Coronary artery (tissue), 2 donors: ENCODE measurements around the gene CACNG6.
"Not testable (repeated sequence)": the region's sequence is repeated elsewhere in the genome, so short reads cannot be mapped to it uniquely, and the experiment has no call there.

Source experiments
- DNase-seq: peaks from one replicate; pipeline ENCODE4 v3.0.0-alpha.2; 2017; ENCODE audit warnings: low spot score
- H3K27ac ChIP-seq, 2 donors: fragments of 200-600 bp; sonication (generic); one replicate each; pipeline ENCODE4 v1.5.1; 2016 to 2019
- H3K4me3 ChIP-seq: fragments of 200-600 bp; sonication (generic); 2 replicates; pipeline ENCODE4 v1.5.1; 2016; ENCODE audit warnings: mild to moderate bottlenecking, moderate library complexity
- TF ChIP-seq, protein P1 (sequence below): fragments of 200-600 bp; sonication (generic); IDR thresholded peaks from one replicate; pipeline ENCODE4 v1.5.1; 2019; ENCODE audit warnings: antibody characterized with exemption

CACNG6 gene

DNA sequence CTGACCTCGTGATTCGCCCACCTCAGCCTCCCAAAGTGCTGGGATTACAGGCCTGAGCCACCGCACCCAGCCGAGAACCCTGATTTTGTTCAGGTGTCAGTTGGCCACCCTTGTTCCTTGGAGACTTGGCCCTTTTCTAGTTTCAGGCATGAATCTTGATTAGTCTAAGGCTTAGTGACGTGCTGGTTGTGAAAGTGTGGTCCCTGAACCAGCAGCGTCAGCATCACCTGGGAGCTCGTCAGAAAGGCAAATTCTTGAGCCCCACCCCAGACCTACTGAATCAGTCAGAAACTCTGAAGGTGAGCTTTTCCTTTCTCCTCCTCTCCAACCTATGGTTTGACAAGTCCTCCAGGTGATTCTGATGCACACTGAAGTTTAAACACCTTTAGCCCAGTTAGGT is 35.2 kb downstream of the CACNG6 start:
- no peak for DNase-seq
- no peak overlapping the region for H3K4me3 ChIP-seq

DNA sequence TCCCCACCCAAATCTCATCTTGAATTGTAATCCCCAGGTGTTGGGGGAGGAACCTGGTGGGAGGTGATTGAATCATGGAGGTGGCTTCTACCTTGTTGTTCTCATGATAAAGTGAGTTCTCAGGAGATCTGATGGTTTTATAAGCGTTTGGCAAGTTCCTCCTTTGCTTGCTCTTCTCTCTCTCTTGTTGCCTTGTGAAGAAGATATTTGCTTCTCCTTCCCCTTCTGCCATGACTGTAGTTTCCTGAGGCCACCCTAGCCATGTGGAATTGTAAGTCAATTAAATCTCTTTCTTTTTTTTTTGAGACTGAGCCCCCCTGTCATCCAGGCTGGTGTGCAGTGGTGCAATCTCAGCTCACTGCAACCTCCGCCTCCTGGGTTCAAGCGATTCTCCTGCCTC is 37.9 kb downstream of the CACNG6 start:
- DNase-seq: no peak
- TF ChIP-seq, protein P1, sequence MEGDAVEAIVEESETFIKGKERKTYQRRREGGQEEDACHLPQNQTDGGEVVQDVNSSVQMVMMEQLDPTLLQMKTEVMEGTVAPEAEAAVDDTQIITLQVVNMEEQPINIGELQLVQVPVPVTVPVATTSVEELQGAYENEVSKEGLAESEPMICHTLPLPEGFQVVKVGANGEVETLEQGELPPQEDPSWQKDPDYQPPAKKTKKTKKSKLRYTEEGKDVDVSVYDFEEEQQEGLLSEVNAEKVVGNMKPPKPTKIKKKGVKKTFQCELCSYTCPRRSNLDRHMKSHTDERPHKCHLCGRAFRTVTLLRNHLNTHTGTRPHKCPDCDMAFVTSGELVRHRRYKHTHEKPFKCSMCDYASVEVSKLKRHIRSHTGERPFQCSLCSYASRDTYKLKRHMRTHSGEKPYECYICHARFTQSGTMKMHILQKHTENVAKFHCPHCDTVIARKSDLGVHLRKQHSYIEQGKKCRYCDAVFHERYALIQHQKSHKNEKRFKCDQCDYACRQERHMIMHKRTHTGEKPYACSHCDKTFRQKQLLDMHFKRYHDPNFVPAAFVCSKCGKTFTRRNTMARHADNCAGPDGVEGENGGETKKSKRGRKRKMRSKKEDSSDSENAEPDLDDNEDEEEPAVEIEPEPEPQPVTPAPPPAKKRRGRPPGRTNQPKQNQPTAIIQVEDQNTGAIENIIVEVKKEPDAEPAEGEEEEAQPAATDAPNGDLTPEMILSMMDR: no peak
- Histone ChIP-seq H3K27ac (no peak overlapping the region), H3K4me3 (no peak overlapping the region)

More for the DNA sequence above, 35.2 kb downstream of the CACNG6 start:
- H3K27ac ChIP-seq: no peak overlapping the region
- TF ChIP-seq, protein P1: no peak

DNA sequence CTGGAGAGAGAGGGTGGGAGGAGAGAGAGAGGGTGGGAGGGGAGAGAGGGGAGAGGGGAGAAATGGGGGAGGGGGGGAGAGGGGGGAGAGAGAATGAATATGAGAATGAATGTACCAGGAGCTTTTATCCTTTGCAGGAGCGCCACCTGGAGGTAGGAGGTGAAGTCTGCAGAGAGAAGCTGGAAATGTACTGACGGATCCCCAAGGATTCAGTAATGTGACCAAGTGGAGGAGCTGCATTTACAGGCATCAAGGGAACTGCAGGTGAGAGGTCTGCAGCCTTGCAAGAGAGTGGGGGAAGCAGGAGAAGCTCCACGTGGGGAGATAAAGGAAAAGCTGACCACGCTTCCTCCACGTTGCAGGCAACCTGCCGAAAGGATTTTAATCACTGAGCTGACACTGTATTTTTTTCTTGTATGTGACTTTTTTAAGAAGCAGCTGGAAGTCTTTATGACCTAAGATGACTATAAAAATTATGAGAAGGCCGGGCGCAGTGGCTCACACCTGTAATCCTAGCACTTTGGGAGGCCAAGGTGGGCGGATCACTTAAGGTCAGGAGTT is 38.6 kb downstream of the CACNG6 start:
- DNase-seq: no peak
- H3K4me3 ChIP-seq: no peak overlapping the region
- TF ChIP-seq, protein P1: no peak
- no peak overlapping the region for H3K27ac ChIP-seq

DNA sequence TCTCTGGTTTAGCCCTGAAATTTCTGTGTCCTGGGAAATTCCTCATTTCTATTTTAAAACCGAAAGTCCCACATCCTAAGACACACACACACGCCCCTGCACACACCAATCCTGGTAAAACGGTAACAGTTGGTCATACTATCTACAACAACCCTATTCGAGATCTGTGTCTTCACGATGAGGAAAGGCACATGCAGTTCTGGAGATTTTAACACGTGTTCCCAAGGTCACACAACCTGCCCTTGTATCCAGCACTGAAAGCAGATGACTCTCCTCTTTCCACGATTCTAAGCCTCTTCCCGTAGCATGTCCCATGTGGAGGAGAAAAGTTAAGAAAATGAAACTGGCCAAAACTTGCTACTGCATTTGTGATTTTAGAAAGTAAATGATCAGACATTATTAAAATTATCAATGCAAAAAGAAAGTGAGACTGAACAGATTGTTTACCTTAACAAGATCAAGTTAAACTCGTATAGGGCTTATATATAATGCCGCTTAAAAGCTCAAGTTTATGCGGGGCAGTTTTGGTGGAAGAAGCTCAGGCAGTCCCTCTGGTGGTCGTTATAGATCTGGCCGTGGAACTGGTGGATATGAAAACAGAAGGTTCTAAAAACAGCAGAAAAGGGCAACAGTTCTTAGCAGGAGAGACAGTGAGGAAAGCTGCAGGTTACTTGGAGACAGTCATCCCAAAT is 39.6 kb downstream of the CACNG6 start:
- Histone ChIP-seq H3K27ac (no peak overlapping the region), H3K4me3 (no peak overlapping the region)
- no peak for DNase-seq
- TF ChIP-seq, protein P1: no peak

DNA sequence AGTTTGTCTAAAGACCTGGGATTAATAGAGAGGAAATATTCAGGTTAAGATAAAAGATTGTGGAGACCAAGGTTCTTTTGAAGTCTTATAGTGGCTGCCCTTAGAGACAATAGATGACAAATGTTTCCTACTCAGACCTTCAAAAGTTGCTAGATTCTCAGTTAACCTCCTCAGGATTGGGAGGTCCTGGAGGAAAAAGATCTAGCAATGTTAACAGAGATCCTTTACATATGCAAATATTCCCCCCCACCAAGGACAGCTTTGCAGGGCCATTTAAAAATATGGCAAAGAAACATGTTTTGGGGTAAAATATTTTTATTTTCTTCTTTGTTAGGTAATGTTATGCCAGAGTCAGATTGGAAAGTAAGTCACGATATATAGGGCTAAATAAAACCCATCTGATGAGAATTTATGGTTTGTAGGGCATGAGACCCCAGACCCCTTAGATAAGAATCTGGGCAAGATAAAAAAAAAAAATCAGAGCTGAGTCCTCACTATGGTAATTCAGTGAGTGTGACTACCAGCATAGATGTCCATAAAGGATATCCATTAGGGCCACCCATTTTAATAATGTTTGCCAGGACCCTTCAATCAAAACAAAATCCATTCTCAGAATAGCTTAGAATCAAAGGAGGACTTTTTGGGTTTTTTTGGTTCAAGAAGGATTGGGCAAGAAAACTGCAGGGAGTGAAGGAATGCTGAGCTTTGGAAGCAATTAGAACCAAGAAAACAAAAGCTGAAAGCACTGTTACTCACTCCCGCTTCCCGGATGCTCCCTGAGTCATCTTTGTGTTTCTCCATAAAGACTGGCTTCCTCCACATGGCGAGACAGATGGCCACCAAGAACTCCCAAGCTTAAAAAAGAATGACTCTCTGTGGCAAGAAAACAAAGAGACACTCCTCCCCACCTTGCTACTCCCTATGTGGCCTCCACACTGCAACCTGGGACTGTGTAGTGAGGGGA is 44.1 kb downstream of the CACNG6 start:
- Histone ChIP-seq H3K27ac (no peak overlapping the region), H3K4me3 (no peak overlapping the region)
- DNase-seq: no peak
- TF ChIP-seq, protein P1: no peak

DNA sequence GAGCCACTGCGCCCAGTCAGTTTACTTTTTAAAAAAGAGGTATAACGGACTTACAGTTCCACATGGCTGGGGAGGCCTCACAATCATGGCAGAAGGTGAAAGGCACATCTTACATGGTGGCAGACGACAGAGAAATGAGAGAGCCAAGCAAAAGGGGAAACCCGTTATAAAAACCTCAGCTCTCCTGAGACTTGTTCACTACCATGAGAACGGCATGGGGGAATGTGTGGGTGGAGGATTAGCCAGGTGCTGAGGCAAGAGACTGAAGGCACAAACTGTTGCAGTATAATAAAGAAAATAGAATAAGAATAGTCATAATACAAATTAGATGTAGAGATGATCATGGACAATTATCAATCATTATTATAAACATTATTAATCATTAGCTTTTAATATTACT is 45.1 kb downstream of the CACNG6 start:
- not testable (repeated sequence) for H3K27ac ChIP-seq, DNase-seq, H3K4me3 ChIP-seq

DNA sequence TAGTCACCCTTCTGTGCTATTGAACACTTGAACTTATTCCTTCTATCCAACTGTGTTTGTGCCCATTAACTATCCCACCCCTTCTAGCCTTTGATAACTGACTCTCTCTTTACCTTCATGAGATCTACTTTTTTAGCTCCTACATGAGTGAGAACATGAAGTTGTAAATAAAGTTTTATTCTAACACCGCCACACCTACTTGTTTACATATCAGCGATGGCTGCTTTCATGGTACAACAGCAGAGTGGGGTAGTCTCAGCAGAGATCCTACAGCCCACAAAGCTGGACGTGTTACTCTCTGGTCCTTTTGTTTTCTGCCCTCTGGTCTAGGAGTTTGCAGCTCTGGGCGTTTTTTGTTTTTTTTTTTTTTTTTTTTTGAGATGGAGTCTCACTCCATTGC is 48.6 kb downstream of the CACNG6 start:
- no peak overlapping the region for H3K4me3 ChIP-seq
- no peak overlapping the region for H3K27ac ChIP-seq
- TF ChIP-seq, protein P1: no peak
- no peak for DNase-seq
